Measurements from ENCODE around the gene CCDC186. TPM values are rescaled to one million over a fixed set of nuclear protein-coding genes. Genes with fewer than 3 reads are reported as not detected.

Gene CCDC186
- total and polyA plus RNA-seq, 2 of the 13 experiments (the other 11 are each of a cell fraction or from before 2014, with no cell fraction given) = 4.2 to 11.8 TPM

DNA sequence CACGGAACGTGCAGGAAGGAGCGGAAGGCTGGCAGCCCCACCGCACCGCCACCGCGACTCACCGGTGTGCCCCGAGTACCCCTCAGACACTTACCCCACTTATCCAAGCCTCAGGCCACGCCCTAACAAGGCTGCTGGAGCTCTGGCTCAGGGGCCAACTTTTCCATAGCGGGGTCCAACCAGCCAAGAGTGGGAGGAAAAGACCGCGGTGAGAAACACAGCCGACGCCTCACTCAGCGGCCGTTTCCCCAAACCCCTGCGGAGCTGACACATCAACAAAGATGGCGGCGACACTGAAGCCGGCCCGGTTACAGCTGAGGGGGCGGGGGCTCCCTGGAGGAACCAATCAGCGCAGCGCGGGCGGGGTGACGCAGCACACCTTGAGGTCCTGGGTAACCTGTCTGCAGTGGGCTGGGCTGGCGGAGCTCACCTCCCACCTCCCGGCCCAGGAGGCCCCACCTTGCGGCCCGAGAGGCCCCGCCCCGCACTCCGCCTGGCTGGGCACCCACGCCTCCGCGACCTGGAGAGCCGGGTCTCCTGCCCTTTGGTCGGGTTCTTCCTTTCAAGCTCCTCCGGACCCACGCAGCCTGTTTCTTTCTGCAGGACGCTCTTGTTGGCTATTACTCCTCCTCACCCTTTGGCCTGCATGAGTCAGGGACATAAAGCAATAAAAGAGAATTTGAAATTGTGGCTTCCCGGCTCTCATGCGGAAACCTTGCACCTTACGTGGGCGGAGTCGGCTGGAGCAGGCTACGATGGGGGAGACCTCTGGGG, at the start of gene CCDC186 (continued):
- TF ChIP-seq, protein P1, sequence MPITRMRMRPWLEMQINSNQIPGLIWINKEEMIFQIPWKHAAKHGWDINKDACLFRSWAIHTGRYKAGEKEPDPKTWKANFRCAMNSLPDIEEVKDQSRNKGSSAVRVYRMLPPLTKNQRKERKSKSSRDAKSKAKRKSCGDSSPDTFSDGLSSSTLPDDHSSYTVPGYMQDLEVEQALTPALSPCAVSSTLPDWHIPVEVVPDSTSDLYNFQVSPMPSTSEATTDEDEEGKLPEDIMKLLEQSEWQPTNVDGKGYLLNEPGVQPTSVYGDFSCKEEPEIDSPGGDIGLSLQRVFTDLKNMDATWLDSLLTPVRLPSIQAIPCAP (CRISPR knock-in tag; IDR thresholded peaks at IDR 0.05; ENCODE audit: low read depth) = no peak
- TF ChIP-seq, protein P2, sequence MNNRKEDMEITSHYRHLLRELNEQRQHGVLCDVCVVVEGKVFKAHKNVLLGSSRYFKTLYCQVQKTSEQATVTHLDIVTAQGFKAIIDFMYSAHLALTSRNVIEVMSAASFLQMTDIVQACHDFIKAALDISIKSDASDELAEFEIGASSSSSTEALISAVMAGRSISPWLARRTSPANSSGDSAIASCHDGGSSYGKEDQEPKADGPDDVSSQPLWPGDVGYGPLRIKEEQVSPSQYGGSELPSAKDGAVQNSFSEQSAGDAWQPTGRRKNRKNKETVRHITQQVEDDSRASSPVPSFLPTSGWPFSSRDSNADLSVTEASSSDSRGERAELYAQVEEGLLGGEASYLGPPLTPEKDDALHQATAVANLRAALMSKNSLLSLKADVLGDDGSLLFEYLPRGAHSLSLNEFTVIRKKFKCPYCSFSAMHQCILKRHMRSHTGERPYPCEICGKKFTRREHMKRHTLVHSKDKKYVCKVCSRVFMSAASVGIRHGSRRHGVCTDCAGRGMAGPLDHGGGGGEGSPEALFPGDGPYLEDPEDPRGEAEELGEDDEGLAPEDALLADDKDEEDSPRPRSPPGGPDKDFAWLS (CRISPR knock-in tag; IDR thresholded peaks at IDR 0.05; ENCODE audit: borderline replicate concordance) = no peak
- TF ChIP-seq SNAI1 (CRISPR knock-in tag; IDR thresholded peaks at IDR 0.05; ENCODE audit: borderline replicate concordance) (no peak), UBTF (CRISPR knock-in tag; IDR thresholded peaks at IDR 0.05) (peak; percentile 71), IRF9 (CRISPR knock-in tag; IDR thresholded peaks at IDR 0.05; ENCODE audit: borderline replicate concordance) (no peak), ZKSCAN5 (CRISPR knock-in tag; IDR thresholded peaks at IDR 0.05) (no peak), CBFB (CRISPR knock-in tag; IDR thresholded peaks at IDR 0.05) (peak; percentile 68; the same call in 1 of the 2 replicates), SIX1 (CRISPR knock-in tag; IDR thresholded peaks at IDR 0.05; ENCODE audit: borderline replicate concordance) (no peak), ZNF782 (CRISPR knock-in tag; IDR thresholded peaks at IDR 0.05; ENCODE audit: borderline replicate concordance) (no peak), FOXK2 (IDR thresholded peaks at IDR 0.05) (0 out of 2 replicates have a peak, but pooled peaks have one; percentile 25), ZNF644 (CRISPR knock-in tag; IDR thresholded peaks at IDR 0.05; ENCODE audit: low read depth) (no peak), MYNN (CRISPR knock-in tag; IDR thresholded peaks at IDR 0.05; ENCODE audit: low read depth) (no peak), ZFP36 (IDR thresholded peaks at IDR 0.05; ENCODE audit: borderline replicate concordance, low read depth, low read length, partially characterized antibody) (no peak), ARID2 (CRISPR knock-in tag; IDR thresholded peaks at IDR 0.05; ENCODE audit: borderline replicate concordance) (no peak), ZBTB26 (CRISPR knock-in tag; IDR thresholded peaks at IDR 0.05; ENCODE audit: borderline replicate concordance) (no peak), PITX1 (CRISPR knock-in tag; IDR thresholded peaks at IDR 0.05) (peak; percentile 39; the same call in 1 of the 2 replicates), ZNF441 (CRISPR knock-in tag; IDR thresholded peaks at IDR 0.05; ENCODE audit: borderline replicate concordance) (no peak), ZNF44 (CRISPR knock-in tag; IDR thresholded peaks at IDR 0.05) (no peak)
- TF ChIP-seq, protein P3, sequence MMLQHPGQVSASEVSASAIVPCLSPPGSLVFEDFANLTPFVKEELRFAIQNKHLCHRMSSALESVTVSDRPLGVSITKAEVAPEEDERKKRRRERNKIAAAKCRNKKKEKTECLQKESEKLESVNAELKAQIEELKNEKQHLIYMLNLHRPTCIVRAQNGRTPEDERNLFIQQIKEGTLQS (CRISPR knock-in tag; IDR thresholded peaks at IDR 0.05) = no peak
- TF ChIP-seq, protein P4, sequence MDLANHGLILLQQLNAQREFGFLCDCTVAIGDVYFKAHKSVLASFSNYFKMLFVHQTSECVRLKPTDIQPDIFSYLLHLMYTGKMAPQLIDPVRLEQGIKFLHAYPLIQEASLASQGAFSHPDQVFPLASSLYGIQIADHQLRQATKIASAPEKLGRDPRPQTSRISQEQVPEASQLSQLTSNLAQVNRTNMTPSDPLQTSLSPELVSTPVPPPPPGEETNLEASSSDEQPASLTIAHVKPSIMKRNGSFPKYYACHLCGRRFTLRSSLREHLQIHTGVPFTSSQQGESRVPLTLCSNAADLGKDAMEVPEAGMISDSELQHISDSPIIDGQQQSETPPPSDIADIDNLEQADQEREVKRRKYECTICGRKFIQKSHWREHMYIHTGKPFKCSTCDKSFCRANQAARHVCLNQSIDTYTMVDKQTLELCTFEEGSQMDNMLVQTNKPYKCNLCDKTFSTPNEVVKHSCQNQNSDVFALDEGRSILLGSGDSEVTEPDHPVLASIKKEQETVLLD (CRISPR knock-in tag; IDR thresholded peaks at IDR 0.05; ENCODE audit: low read depth) = no peak

All from HepG2 (cell line).